Gastroesophageal sphincter (tissue), 4 donors: ENCODE measurements around the gene HTR7. TPM values are rescaled to one million over a fixed set of nuclear protein-coding genes. Genes with fewer than 3 reads are reported as not detected.
"Not testable (repeated sequence)": the region's sequence is repeated elsewhere in the genome, so short reads cannot be mapped to it uniquely, and the experiment has no call there.

Experiments used
- ATAC-seq: fragments of 150-250 bp; one replicate; pipeline ENCODE4 v1.9.1; 2016; ENCODE audit warnings: mild to moderate bottlenecking, moderate library complexity
- H3K27ac ChIP-seq, 4 donors: fragments of 200-600 bp; sonication (generic) in 3 of 4; 1 replicate in 3 of 4; 2 replicates in 1 of 4; pipeline ENCODE4 v1.5.1; 2016 to 2019
- H3K27me3 ChIP-seq: fragments of 200-600 bp; sonication (generic); one replicate; pipeline ENCODE4 v1.5.1; 2019
- H3K36me3 ChIP-seq, 2 donors: fragments of 200-600 bp; sonication (generic); one replicate each; pipeline ENCODE4 v1.5.1; 2019; ENCODE audit warnings: control low read depth in 1 of 2
- H3K4me1 ChIP-seq, 3 donors: fragments of 200-600 bp; sonication (generic); 1 replicate in 2 of 3; 2 replicates in 1 of 3; pipeline ENCODE4 v1.5.1; 2016 to 2019; ENCODE audit warnings: control low read depth in 2 of 3
- H3K4me3 ChIP-seq, 2 donors: fragments of 200-600 bp; sonication (generic); one replicate each; pipeline ENCODE4 v1.5.1; 2019; ENCODE audit warnings: mild to moderate bottlenecking in 1 of 2, moderate library complexity in 1 of 2
- H3K9me3 ChIP-seq, 3 donors: fragments of 200-600 bp; sonication (generic); one replicate each; pipeline ENCODE4 v1.5.1; 2017 to 2019; ENCODE audit warnings: control low read depth in 2 of 3
- CTCF ChIP-seq, 4 experiments: fragments of 200-600 bp in 2 of 4; fragments of 450-650 bp in 2 of 4; sonication (generic) in 1 of 4; IDR thresholded peaks; one replicate each; pipeline ENCODE4 v1.5.1; 2017 to 2019; ENCODE audit warnings: antibody characterized with exemption in 4 of 4, mild to moderate bottlenecking in 2 of 4, moderate library complexity in 2 of 4
- EP300 ChIP-seq: sonication (generic); formaldehyde crosslinking; IDR thresholded peaks from one replicate; pipeline ENCODE4 v1.6.1; 2017; ENCODE audit warnings: antibody characterized with exemption, mild to moderate bottlenecking
- POLR2A ChIP-seq, 2 donors: fragments of 450-650 bp; IDR thresholded peaks; one replicate each; pipeline ENCODE4 v1.6.1; 2017; ENCODE audit warnings: antibody characterized with exemption in 2 of 2, mild to moderate bottlenecking in 2 of 2, moderate library complexity in 1 of 2
- POLR2AphosphoS5 ChIP-seq: sonication (generic); formaldehyde crosslinking; IDR thresholded peaks from one replicate; pipeline ENCODE4 v1.6.1; 2017; ENCODE audit warnings: antibody characterized with exemption
- WGBS, 2 donors: methylation state at CpG; one replicate each; pipeline ENCODE4 v1.1.5; 2018; ENCODE audit warnings: low coverage in 1 of 2; 5-methylcytosine and 5-hydroxymethylcytosine counted together
- total RNA-seq, 4 donors: library from RNA; depleted of rRNA; stranded (reverse); fragments of >200 nt; gene quantifications; one replicate each; pipeline ENCODE4 v1.1.0, GENCODE V29; 2016

The HTR7 gene
- total RNA-seq, 4 donors from 2014 or later = 0.19 to 7.9 (median 0.41) TPM

GRCh38 chr10:90817128-90817889 lies 40.5 kb downstream of the HTR7 start:
- Histone ChIP-seq H3K27ac (no peak overlapping the region), H3K9me3 (peaks cover 0 to 6% (median 0%) of the 10 kb centered on the region in 3 donors), H3K4me3 (no peak overlapping the region), H3K4me1 (no peaks in the 10 kb centered on the region), H3K27me3 (no peaks in the 10 kb centered on the region), H3K36me3 (no peaks in the 10 kb centered on the region)
- TF ChIP-seq POLR2AphosphoS5 (no peak), CTCF (IDR thresholded peaks at IDR 0.05) (no peak), EP300 (no peak), POLR2A (IDR thresholded peaks at IDR 0.05) (no peak)
- WGBS, 2 donors = 47 to 89% methylated on average over 2 of the region's 2 CpGs
- ATAC-seq = no peak

- no peak for TF ChIP-seq EP300
- no peak for TF ChIP-seq CTCF (IDR thresholded peaks at IDR 0.05)
- TF ChIP-seq POLR2AphosphoS5 = no peak
- no peak for TF ChIP-seq POLR2A (IDR thresholded peaks at IDR 0.05)
- Histone ChIP-seq H3K27ac (no peak overlapping the region), H3K27me3 (no peaks in the 10 kb centered on the region), H3K36me3 (no peaks in the 10 kb centered on the region), H3K4me1 (no peaks in the 10 kb centered on the region), H3K9me3 (no peaks in the 10 kb centered on the region), H3K4me3 (no peak overlapping the region)
- WGBS, 2 donors = 73 to 83% methylated on average over 5 of the region's 5 CpGs
- no peak for ATAC-seq
Measured at GRCh38 chr10:90816466-90816865, 41.4 kb downstream of the HTR7 start.

- H3K9me3 ChIP-seq = no peaks in the 10 kb centered on the region
- TF ChIP-seq EP300 (no peak), POLR2A (IDR thresholded peaks at IDR 0.05) (no peak), POLR2AphosphoS5 (no peak), CTCF (IDR thresholded peaks at IDR 0.05) (no peak)
- H3K36me3 ChIP-seq = no peaks in the 10 kb centered on the region
- 89 to 94% methylated on average over 6 of the region's 7 CpGs for WGBS, 2 donors
- H3K27me3 ChIP-seq = no peaks in the 10 kb centered on the region
- no peak overlapping the region for H3K4me3 ChIP-seq
- no peak overlapping the region for H3K27ac ChIP-seq
- no peaks in the 10 kb centered on the region for H3K4me1 ChIP-seq
- no peak for ATAC-seq
Measured at GRCh38 chr10:90813594-90814365, 44.1 kb downstream of the HTR7 start.

GRCh38 chr10:90807106-90807505 lies 50.7 kb downstream of the HTR7 start:
- not testable (repeated sequence) for H3K4me1 ChIP-seq, H3K9me3 ChIP-seq, ATAC-seq, H3K27me3 ChIP-seq, H3K27ac ChIP-seq, H3K36me3 ChIP-seq, H3K4me3 ChIP-seq
- 60 to 91% methylated on average over 1 to 4 of the region's 4 CpGs for WGBS, 2 donors

- 75% methylated on average over 1 of the region's 1 CpG; no CpG with 5 or more reads in 1 of the 2 donors for WGBS, 2 donors
- no peak overlapping the region for H3K27ac ChIP-seq
- TF ChIP-seq POLR2AphosphoS5 (no peak), CTCF (IDR thresholded peaks at IDR 0.05) (no peak), EP300 (no peak), POLR2A (IDR thresholded peaks at IDR 0.05) (no peak)
- no peaks in the 10 kb centered on the region for H3K4me1 ChIP-seq
- H3K36me3 ChIP-seq = no peaks in the 10 kb centered on the region
- no peaks in the 10 kb centered on the region for H3K27me3 ChIP-seq
- H3K9me3 ChIP-seq = peaks cover 0 to 10% (median 0%) of the 10 kb centered on the region in 3 donors
- no peak overlapping the region for H3K4me3 ChIP-seq
- no peak for ATAC-seq
Measured at GRCh38 chr10:90806677-90807076, 51.2 kb downstream of the HTR7 start.
